CD14-positive monocyte (primary cell): ENCODE data around the gene CCL17. TPM values are rescaled to one million over a fixed set of nuclear protein-coding genes. Genes with fewer than 3 reads are reported as not detected.
"Not testable (repeated sequence)": the region's sequence is repeated elsewhere in the genome, so short reads cannot be mapped to it uniquely, and the experiment has no call there.

Experiments used
- DNase-seq, 3 donors: peaks; one replicate each; pipeline ENCODE4 v3.0.0-alpha.2; 2011 to 2022
- H2AFZ ChIP-seq: 2 replicates; pipeline ENCODE4 v1.6.0; 2012; ENCODE audit warnings: mild to moderate bottlenecking, low read depth, low read length, inconsistent platforms; ENCODE audit not compliant: insufficient read depth, poor library complexity, severe bottlenecking
- H3K27ac ChIP-seq, 2 donors: 1 replicate in 1 of 2; 2 replicates in 1 of 2; pipeline ENCODE4 v1.5.1; 2012 to 2013; ENCODE audit warnings: low read length in 2 of 2, control low read depth in 1 of 2, inconsistent platforms in 1 of 2, low read depth in 1 of 2, mild to moderate bottlenecking in 1 of 2
- H3K27me3 ChIP-seq, 2 donors: one replicate each; pipeline versions ENCODE4 v1.6.0 to v1.6.1; 2011 to 2013; ENCODE audit warnings: low read length in 2 of 2; ENCODE audit not compliant: control insufficient read depth in 2 of 2, insufficient read depth in 2 of 2
- H3K36me3 ChIP-seq, 2 donors: replicated peaks in 1 of 2; 1 replicate in 1 of 2; 2 replicates in 1 of 2; pipeline versions ENCODE4 v1.5.1 to v1.6.1; 2012 to 2013; ENCODE audit warnings: low read length in 2 of 2, control low read depth in 1 of 2, inconsistent platforms in 1 of 2, mild to moderate bottlenecking in 1 of 2; ENCODE audit not compliant: insufficient read depth in 2 of 2, control insufficient read depth in 1 of 2
- H3K4me1 ChIP-seq, 2 donors: 1 replicate in 1 of 2; 2 replicates in 1 of 2; pipeline versions ENCODE4 v1.5.1 to v1.6.1; 2012 to 2013; ENCODE audit warnings: low read length in 2 of 2, control low read depth in 1 of 2, inconsistent platforms in 1 of 2, mild to moderate bottlenecking in 1 of 2, moderate library complexity in 1 of 2; ENCODE audit not compliant: insufficient read depth in 2 of 2, control insufficient read depth in 1 of 2
- H3K4me2 ChIP-seq: replicated peaks from 2 replicates; pipeline ENCODE3; 2012; ENCODE audit warnings: low read length, moderate library complexity, mild to moderate bottlenecking; ENCODE audit not compliant: poor library complexity, severe bottlenecking; ENCODE audit errors: extremely low read depth
- H3K4me3 ChIP-seq, 3 experiments: fragments of 200-600 bp in 1 of 3; sonication (generic) in 1 of 3; replicated peaks in 1 of 3; 1 replicate in 2 of 3; 2 replicates in 1 of 3; pipeline ENCODE4 v1.5.1; 2011 to 2013; ENCODE audit warnings: low read length in 3 of 3, mild to moderate bottlenecking in 3 of 3, control low read depth in 2 of 3, low read depth in 2 of 3, inconsistent platforms in 1 of 3, moderate library complexity in 1 of 3
- H3K79me2 ChIP-seq: 2 replicates; pipeline ENCODE4 v1.6.0; 2012; ENCODE audit warnings: mild to moderate bottlenecking, control low read depth, inconsistent platforms, low read length, moderate library complexity; ENCODE audit not compliant: insufficient read depth
- H3K9ac ChIP-seq: 2 replicates; pipeline ENCODE4 v1.6.0; 2017; ENCODE audit warnings: low read length, mild to moderate bottlenecking; ENCODE audit not compliant: insufficient read depth, poor library complexity, severe bottlenecking
- H3K9me3 ChIP-seq, 2 donors: replicated peaks in 1 of 2; 1 replicate in 1 of 2; 2 replicates in 1 of 2; pipeline versions ENCODE4 v1.5.1 to v1.6.1; 2012 to 2013; ENCODE audit warnings: low read length in 2 of 2, control low read depth in 1 of 2; ENCODE audit not compliant: control insufficient read depth in 1 of 2, insufficient read depth in 1 of 2
- H4K20me1 ChIP-seq: 2 replicates; pipeline ENCODE4 v1.6.0; 2012; ENCODE audit warnings: mild to moderate bottlenecking, low read length, control low read depth, moderate library complexity; ENCODE audit not compliant: insufficient read depth
- H3K27ac Mint-ChIP-seq, 7 donors: one replicate each; pipeline ENCODE4 v1.8.0; 2020; ENCODE audit warnings: mild to moderate bottlenecking in 7 of 7, mixed read lengths in 7 of 7, moderate library complexity in 6 of 7, inconsistent platforms in 2 of 7
- H3K27me3 Mint-ChIP-seq, 3 donors: one replicate each; pipeline ENCODE4 v1.8.0; 2021 to 2022; ENCODE audit warnings: low read depth in 3 of 3, mild to moderate bottlenecking in 3 of 3, mixed read lengths in 3 of 3, moderate library complexity in 3 of 3, inconsistent platforms in 1 of 3
- H3K36me3 Mint-ChIP-seq, 2 donors: one replicate each; pipeline ENCODE4 v1.8.0; 2020; ENCODE audit warnings: mixed read lengths in 2 of 2, inconsistent platforms in 1 of 2, mild to moderate bottlenecking in 1 of 2
- H3K4me1 Mint-ChIP-seq: one replicate; pipeline ENCODE4 v1.8.0; 2020; ENCODE audit warnings: mild to moderate bottlenecking, mixed read lengths
- H3K4me3 Mint-ChIP-seq, 2 donors: one replicate each; pipeline ENCODE4 v1.8.0; 2020; ENCODE audit warnings: mild to moderate bottlenecking in 2 of 2, mixed read lengths in 2 of 2, moderate library complexity in 1 of 2
- H3K9me3 Mint-ChIP-seq, 7 donors: one replicate each; pipeline ENCODE4 v1.8.0; 2020 to 2022; ENCODE audit warnings: mixed read lengths in 7 of 7, mild to moderate bottlenecking in 6 of 7, moderate library complexity in 6 of 7, inconsistent platforms in 2 of 7
- whole genome bisulfite sequencing: methylation state at CpG from one replicate; pipeline ENCODE4 v1.1.5; 2013; ENCODE audit warnings: missing lambda C conversion rate; ENCODE audit not compliant: insufficient coverage; 5-methylcytosine and 5-hydroxymethylcytosine counted together
- intact Hi-C, 2 donors: fragments of 100-400 bp; cut with micrococcal nuclease; formaldehyde crosslinking; loops; one replicate each; pipeline versions ENCODE4 v1.15.0 to v1.15.1; 2023
- polyA plus RNA-seq, 3 donors: library from polyadenylated mRNA; depleted of rRNA in 1 of 3; unstranded in 2 of 3; stranded (reverse) in 1 of 3; fragments of 300-500 nt in 2 of 3; fragments of >200 nt in 1 of 3; fragmentation: Illumina TruSeq in 2 of 3; gene quantifications; 1 replicate in 2 of 3; 2 replicates in 1 of 3; pipeline ENCODE4 v1.2.3, GENCODE V29; 2012 to 2021
- TF ChIP-seq, protein P1 (sequence below): fragments of 200-600 bp; IDR thresholded peaks from one replicate; pipeline ENCODE4 v1.8.0; 2022; ENCODE audit warnings: antibody characterized with exemption, mild to moderate bottlenecking

Gene CCL17
- polyA plus RNA-seq, 3 donors = not detected

DNA sequence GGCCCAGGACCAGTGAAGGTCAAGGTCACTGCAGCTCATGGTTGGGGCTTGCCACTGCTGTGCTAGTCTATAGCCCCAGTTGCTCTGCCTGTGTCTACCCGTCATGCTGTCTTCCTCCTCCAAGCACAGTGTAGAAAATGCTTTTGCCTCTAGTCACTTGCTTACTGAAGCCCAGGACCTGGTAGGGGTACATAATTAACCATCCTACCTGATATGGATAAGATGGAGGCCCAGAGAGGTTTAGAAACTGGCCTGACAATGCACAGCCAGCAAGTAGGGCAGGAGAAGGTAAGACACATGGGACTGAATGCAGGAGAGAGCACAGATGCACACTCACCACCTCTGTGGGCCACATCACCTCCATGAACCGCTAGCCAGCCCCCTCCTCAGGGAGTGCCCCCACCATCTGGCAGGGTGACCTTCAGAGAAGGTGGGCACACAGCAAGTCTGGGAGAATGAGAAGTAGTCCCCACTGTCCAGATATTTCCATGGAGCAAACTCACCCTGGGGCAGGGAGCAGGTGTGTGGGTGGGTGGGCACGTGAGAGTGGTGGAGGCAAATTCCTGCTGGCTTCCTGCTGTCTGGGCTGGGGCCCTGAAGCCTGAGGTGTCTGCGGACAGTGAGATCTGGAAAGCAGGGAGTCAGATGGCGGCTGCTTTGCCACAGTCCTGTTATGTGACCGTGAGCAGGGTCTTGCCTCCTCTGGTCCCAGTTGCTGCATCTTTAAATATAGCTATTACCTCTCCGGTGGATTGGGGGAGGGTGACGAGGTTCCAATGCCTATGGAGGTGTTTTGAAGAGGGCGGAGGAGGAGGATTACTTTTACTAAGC is 31.2 kb upstream of the CCL17 start:
- no peaks in the 10 kb centered on the region for H3K27me3 ChIP-seq
- Mint-ChIP-seq H3K27ac (peak overlapping the region in 1 of 7 donors; percentile 46), H3K9me3 (peaks cover 0 to 2% (median 0%) of the 10 kb centered on the region in 7 donors), H3K4me3 (no peak overlapping the region), H3K4me1 (peaks cover 3% of the 10 kb centered on the region), H3K36me3 (no peaks in the 10 kb centered on the region), H3K27me3 (peaks cover 10 to 24% (median 17%) of the 10 kb centered on the region in 3 donors)
- H3K4me1 ChIP-seq = no peaks in the 10 kb centered on the region
- TF ChIP-seq, protein P1, sequence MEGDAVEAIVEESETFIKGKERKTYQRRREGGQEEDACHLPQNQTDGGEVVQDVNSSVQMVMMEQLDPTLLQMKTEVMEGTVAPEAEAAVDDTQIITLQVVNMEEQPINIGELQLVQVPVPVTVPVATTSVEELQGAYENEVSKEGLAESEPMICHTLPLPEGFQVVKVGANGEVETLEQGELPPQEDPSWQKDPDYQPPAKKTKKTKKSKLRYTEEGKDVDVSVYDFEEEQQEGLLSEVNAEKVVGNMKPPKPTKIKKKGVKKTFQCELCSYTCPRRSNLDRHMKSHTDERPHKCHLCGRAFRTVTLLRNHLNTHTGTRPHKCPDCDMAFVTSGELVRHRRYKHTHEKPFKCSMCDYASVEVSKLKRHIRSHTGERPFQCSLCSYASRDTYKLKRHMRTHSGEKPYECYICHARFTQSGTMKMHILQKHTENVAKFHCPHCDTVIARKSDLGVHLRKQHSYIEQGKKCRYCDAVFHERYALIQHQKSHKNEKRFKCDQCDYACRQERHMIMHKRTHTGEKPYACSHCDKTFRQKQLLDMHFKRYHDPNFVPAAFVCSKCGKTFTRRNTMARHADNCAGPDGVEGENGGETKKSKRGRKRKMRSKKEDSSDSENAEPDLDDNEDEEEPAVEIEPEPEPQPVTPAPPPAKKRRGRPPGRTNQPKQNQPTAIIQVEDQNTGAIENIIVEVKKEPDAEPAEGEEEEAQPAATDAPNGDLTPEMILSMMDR = no peak
- no peak for DNase-seq
- intact Hi-C loops = no loop called here
- H3K79me2 ChIP-seq = no peaks in the 10 kb centered on the region
- H4K20me1 ChIP-seq = no peaks in the 10 kb centered on the region
- H3K36me3 ChIP-seq = no peaks in the 10 kb centered on the region
- no peak overlapping the region for H3K4me2 ChIP-seq
- no peak overlapping the region for H3K9ac ChIP-seq
- no peak overlapping the region for H3K27ac ChIP-seq
- no peak overlapping the region for H3K4me3 ChIP-seq
- no peaks in the 10 kb centered on the region for H3K9me3 ChIP-seq
- H2AFZ ChIP-seq = no peak overlapping the region
- 85% methylated on average over 3 of the region's 9 CpGs for WGBS

DNA sequence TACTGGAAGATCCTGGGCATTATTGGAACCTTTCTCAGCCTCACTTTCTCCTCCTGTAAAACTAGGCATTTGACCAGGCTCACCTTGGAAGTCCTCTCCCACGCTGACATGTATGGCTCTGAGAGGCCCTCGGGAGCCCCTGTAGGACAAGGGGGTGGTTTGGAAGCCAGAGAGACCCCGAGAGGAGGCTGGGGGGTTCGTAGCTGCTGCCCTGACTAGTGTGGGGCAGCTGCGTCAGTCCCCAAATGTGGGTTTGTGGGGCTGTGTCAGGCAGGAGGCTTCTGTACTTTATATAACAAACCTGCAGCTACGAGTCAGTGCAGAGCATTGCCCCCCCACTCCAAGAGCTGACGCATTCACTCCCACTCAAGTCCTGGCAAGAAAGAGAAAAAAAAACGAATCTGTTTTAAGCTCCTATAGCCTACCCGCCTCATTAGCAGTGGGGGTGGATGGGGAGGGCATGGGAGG is 30.5 kb upstream of the CCL17 start:
- Mint-ChIP-seq H3K27ac (no peak overlapping the region), H3K9me3 (peaks cover 0 to 2% (median 0%) of the 10 kb centered on the region in 7 donors), H3K4me3 (no peak overlapping the region), H3K4me1 (peaks cover 3% of the 10 kb centered on the region), H3K36me3 (no peaks in the 10 kb centered on the region), H3K27me3 (peaks cover 11 to 25% (median 18%) of the 10 kb centered on the region in 3 donors)
- Histone ChIP-seq H3K27me3 (no peaks in the 10 kb centered on the region), H2AFZ (no peak overlapping the region), H3K36me3 (no peaks in the 10 kb centered on the region), H3K9ac (no peak overlapping the region), H3K4me1 (no peaks in the 10 kb centered on the region), H3K4me3 (no peak overlapping the region), H3K4me2 (no peak overlapping the region), H4K20me1 (no peaks in the 10 kb centered on the region), H3K79me2 (no peaks in the 10 kb centered on the region), H3K27ac (no peak overlapping the region), H3K9me3 (no peaks in the 10 kb centered on the region)
- TF ChIP-seq, protein P1 = no peak
- no CpG with 5 or more reads among the region's 9 CpGs for WGBS
- intact Hi-C loops = no loop called here
- DNase-seq = no peak

DNA sequence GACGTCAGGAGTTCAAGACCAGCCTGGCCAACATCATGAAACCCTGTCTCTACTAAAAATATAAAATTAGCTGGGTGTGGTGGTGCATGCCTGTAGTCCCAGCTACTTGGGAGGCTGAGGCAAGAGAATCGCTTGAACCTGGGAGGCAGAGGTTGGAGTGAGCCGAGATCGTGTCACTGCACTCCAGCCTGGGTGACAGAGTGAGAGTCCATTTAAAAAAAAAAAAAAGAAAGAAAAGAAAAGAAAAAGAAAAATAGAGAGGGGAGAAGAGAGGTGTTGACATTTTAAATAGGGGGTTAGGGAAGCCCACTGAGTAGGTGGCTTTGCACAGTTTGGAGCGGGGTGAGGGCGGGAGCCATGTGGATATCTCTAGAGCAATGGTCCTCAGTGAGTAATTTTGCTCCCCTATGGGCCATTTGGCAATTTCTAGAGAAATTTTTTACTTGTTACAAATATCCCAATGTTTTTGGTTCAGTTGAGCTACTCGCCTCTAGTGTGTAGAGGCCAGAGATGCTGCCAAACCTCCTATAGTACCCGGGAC is 29.6 kb upstream of the CCL17 start:
- peaks cover 11 to 22% (median 16%) of the 10 kb centered on the region in 3 donors for H3K27me3 Mint-ChIP-seq
- H3K27ac Mint-ChIP-seq, H3K27ac ChIP-seq, H3K9ac ChIP-seq, H3K4me2 ChIP-seq, H3K4me3 ChIP-seq, H3K79me2 ChIP-seq, H3K9me3 Mint-ChIP-seq, H3K36me3 ChIP-seq, DNase-seq, H3K4me3 Mint-ChIP-seq, H3K9me3 ChIP-seq, intact Hi-C loops, H4K20me1 ChIP-seq, H3K4me1 Mint-ChIP-seq, H2AFZ ChIP-seq, H3K4me1 ChIP-seq, H3K36me3 Mint-ChIP-seq, H3K27me3 ChIP-seq: not testable (repeated sequence)
- 100% methylated on average over 4 of the region's 8 CpGs for WGBS
